GM18498 (cell line): ENCODE measurements around the gene ADAMTS16.

Experiments
- ATAC-seq: cut with Tn5 transposase; IDR thresholded peaks from one replicate; pipeline ENCODE4 v1.9.1; 2021; ENCODE audit warnings: mild to moderate bottlenecking, moderate library complexity; ENCODE audit not compliant: unreplicated experiment

ADAMTS16 gene

DNA sequence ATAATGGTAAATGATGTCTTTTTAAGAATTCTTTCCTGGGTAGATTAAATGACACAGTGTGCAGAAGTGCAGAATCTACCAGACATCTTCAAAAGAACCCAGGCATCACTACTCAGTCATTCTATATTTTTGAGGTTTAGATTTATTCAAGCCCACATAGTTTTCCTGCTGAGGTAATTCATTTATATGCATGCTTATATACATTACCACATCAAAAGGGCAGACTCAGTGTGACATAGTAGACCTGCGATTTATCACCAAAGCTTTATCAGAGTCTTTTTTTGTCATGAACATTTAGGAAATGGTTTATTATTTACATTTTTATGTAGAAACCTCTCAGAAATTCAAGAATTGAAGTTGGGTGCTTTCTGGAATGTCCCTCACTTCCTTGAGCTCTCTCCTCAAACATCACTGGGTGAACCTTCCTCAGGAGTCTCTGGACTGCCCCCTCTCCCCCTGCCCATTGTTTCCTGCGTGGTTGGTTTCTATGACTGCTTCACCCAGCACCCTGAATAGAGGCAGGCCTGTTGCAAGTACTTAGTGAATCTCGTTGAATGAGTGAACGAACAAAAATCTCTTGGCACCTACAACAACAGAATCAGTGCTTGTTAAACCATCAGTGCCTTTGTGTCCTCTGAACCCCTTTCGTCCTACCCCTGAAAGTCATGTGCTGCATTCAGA is 42.5 kb downstream of the ADAMTS16 start:
- no peak for ATAC-seq

DNA sequence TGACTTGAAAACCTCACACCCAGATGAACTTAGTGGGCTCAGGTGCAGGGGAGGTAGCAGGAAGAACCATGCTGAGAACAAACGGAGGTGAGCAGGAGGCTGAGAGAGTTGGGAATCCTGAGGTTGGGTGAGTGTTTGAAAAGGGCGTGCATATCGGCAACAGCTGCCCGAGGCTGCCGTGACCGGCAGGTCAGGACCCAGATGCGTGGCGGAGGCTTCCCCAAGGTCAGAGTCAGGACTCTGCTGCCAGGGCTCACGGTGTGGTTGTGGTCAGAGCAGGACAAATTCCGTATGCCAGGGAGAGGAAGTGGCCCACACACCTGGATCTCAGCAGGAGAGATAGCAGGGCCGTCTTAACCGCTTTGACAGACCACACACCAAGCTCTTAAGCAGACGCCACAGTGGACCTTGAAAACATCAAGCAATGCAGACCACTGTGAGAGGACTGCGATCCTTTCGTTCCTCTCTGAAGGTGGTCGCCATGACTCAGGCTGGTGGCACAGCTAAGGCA is 43.1 kb downstream of the ADAMTS16 start:
- ATAC-seq, result no peak

DNA sequence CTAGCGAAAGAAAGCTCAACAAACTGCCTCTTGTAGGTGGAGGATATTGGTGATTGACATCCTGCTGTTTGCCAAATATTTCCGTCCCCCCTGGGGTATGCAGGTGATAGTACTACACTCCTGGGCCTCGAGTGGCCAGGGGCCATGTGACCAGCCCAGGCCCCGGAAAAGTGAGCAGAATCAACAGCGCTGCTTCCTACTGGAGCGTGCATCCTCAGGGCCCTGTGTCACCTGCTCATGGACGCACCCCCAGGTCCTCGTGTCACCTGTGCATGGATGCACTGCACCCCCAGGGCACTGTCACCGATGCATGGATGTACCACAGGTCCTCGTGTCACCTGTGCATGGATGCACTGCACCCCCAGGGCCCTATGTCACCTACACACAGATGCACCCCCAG is 43.8 kb downstream of the ADAMTS16 start:
- ATAC-seq, result no peak

DNA sequence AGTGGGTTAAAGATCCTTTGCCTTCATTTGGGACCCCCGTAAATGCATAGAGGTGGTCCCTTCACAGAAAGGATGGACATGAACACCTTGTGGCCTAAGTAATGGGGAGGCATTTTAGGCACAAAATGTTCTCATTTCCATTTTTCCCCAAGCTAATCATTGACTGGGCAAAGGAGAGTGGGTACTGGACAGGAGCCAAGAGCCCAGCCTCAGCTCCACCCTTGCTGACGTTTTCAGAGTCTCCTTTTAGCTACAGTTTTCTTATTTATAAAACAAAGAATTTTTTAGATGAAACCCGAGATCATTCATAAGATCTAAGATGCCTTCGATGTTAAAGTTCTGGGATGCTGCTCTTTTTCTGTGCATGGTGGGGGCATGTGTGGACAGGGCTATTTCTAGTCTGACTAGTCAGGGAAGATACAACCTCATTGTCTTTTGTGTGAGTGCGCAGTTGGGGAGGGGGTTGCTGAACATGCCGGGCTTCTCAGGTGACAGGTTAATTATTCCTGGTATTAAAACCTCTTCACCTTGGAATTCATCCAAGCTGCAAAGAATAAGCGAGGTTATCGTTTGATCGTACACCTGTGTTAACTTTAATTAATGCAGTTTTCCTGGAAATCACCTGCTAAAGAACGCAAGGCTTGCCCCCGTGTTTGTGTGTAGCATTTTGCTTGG is 48.4 kb downstream of the ADAMTS16 start:
- no peak for ATAC-seq

DNA sequence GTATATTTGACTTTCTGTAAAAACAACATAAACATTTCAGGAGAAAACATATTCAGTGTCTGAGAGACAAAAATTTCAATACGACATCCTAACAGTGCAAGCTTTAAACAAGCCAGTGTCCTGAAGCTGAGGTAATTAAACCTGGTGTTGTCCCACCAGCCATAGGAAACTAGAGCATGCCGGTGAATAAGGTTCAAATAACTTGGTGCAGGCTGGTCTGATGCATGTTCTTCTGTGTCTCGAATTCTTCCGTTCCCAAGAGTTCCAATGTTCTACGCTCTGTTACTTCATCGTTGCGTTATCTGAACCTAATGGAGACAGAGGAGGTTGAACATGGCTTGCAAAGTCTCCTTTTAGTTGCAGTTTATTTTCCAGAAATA is 48.9 kb downstream of the ADAMTS16 start:
- no peak for ATAC-seq

DNA sequence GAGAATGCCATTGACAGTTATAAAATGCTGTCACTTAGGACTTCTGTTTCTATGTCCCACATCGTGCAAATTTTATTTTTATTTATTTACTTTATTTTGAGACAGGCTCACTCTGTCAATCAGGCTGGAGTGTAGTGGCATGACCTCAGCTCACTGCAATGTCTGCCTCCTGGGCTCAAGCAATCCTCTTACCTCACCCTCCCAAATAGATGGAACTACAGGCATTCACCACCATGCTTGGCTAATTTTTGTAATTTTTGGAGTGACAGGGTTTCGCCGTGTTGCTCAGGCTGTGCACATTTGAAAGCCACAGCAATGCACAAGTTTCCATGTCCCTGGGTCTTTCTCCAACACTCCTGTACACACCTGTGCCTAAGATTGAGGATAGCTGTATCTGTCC is 51.8 kb downstream of the ADAMTS16 start:
- ATAC-seq, result no peak

DNA sequence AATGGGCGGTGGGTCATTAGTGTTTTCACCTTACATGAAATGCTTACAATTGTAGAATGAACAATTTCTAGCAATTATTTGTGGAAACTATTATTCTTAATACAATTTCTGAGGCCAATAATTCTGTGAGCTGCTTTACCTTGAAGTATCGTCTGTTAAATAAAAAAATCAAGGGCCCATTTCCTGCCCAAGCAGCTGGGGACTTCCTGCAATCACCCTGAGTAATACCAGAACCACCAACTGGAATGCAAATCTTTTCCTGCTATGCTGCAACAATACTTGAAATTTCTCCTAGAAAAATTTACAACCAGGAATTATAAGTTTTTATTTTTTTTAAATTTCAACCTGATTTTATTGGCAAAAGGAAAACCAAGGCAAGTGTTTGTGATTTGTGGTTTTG is 52.6 kb downstream of the ADAMTS16 start:
- ATAC-seq, result no peak

DNA sequence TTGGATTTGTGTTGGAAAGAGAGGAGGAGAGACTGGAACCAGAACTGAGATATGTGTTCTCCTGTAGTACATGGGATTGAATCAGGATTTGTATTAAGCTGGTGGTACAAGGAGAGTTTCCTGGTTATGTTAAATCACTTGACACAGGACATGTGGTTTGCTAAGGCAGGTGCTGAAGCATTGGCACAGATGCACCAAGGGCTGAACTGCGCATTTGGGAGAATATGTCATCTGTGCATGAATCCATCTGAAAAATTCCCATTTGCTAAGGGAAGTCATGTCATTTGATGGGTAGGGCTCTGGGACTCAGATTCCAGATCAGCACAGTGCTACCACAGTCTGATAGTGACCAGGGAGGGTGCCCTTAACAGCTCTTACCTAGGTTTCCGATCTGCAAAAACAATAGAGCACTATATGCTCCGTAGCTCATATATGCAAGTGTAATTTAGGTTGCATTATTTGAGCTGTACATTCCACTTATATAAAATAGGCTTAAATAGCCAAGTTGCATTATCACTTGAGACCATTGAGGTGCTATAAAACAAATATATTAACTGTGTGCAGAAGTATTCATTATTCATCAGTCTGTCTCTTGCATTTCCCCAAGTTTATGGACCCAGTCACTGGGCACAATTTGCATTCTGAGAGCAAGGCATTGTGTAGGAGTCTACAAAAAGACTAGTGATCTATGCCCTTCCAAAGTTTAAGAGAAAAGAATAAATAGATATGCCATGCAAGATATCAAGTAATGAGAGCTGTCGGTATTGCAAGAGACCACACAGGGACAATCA is 55.2 kb downstream of the ADAMTS16 start:
- ATAC-seq, result no peak

DNA sequence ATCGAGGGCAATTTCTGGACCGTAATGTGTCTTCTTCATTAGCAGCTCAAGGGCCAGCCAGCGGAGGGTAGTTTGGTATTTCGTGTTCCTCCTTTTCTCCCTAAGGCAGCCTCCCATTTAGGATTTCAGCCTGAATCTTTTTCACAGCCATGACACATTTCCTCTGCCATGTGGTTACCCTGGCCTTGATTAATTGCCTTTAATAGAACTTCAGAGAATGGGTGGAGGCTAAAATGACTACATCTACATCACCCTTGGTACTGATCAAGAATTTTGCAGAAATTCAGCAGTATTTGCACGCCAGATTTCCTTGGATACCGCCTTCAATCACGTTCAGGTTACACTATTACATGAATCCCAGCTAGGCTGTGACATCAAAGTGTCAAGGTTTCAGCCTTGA is 58.0 kb downstream of the ADAMTS16 start:
- no peak for ATAC-seq

DNA sequence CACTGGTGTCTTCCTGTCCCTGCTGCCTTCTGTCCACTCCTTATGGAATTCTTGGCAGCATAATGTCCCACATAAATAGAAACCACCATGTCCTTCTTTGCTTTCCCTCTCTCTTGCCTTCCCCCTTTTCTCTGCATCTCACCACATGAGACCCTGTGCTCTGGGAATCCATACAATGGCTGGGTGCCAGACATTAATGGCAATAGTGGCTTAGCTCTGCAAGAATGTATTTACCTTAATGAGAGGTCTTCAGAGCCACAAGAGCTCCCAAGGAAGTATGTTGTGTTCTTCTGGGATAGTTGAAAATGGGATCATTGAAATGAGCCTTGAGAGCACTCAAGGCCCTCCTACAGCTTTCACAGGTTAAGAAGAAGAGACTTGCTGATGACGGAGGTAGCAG is 58.7 kb downstream of the ADAMTS16 start:
- no peak for ATAC-seq

DNA sequence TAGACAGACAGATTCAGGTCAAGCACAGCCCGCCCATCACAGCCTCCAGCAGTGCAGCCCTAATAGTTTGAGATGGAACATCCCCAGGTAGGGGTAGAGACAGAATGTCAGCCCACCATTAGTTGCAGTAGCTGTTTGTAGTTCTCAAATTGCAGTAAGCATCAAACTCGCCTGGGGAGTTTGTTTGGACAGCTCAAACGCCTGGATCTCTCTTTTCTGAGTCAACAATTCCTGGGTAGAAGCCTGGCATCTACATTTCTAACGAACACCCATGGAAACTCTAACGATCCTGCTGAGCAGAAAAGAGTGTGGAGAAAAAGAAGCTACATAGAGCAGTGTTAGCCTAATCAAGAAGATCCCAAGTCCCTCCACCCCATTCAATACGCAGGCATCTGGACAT is 59.4 kb downstream of the ADAMTS16 start:
- no peak for ATAC-seq

DNA sequence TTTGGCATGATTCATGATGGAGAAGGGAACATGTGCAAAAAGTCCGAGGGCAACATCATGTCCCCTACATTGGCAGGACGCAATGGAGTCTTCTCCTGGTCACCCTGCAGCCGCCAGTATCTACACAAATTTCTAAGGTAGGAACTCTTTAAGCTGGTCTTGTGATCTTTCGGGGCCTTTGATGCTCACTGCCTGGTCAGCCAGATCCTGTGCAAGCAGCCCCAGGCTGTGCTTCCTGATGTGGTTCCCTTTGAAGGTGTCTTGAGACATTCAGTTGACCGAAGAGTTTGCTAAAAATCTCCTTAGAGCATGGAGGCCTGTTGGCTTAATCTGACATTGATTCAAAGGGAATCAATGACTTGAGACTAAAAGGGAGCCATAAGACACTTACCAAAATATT is 60.0 kb downstream of the ADAMTS16 start:
- ATAC-seq, result no peak

DNA sequence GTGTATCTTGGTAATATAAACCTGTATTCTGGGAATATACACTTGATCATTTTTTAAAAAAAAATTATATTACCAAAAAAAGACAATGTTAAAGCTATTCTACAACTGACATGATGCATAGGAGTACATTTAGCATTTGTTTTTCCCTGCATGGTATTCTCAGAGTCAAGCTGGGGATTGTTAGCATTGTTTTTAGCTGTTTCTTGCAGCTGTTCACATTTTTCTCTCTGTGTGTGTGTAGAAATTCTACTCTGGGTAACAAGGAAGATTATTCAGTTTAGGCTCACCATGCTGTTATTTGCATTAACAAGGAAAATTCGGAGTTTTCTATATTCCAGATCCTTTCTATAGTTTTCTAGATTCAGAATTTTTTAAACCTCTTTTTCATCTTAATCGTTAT is 62.2 kb downstream of the ADAMTS16 start:
- ATAC-seq, result no peak

DNA sequence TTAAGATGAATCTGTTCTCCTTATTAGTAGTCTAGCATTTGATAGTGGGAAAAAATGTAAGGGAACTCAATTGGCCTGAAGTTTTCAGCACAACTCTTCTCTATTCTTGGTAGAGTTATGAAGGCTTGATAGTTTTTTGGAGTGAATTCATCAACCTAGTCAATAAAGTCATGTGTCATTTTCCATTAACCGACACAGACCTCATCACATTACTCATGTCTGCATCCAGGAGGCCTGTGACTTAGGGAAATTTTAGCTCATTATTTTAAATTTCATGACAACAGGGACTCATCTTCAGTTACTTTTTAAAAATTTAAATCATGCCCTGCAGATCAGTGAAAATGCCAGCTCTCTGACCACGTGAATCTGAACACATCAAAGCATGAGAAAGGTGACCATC is 63.3 kb downstream of the ADAMTS16 start:
- ATAC-seq, result no peak

DNA sequence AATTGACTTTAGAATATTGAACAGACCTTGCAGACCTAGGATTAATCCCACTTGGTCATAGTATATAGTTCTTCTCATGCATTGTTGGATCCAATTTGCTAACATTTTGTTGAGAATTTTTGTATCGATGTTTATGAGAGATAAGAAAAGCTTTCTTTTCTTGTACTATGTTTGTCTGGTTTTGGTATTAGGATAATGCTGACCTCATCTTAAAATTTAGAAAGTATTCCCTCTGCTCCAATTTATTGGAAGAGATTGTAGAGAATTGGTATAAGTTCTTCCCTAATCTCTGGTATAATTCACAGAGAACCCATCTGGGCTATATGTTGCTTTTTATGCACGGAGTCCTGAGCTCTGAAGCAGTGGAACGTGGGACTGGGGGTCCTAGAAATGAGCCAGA is 67.7 kb downstream of the ADAMTS16 start:
- no peak for ATAC-seq

DNA sequence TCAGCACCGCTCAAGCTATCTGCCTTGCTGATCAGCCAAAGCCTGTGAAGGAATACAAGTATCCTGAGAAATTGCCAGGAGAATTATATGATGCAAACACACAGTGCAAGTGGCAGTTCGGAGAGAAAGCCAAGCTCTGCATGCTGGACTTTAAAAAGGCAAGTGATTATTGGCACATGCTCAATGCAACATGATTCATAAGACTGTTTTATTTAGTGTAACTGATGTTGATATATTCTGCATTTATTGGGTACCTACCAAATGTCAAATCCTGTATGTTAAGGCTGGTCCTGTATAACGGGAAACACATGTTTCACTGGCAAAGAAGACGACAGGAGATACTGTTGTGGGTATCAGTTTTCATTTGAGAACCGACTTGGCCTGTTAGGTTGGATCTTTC is 69.0 kb downstream of the ADAMTS16 start:
- ATAC-seq, result no peak

DNA sequence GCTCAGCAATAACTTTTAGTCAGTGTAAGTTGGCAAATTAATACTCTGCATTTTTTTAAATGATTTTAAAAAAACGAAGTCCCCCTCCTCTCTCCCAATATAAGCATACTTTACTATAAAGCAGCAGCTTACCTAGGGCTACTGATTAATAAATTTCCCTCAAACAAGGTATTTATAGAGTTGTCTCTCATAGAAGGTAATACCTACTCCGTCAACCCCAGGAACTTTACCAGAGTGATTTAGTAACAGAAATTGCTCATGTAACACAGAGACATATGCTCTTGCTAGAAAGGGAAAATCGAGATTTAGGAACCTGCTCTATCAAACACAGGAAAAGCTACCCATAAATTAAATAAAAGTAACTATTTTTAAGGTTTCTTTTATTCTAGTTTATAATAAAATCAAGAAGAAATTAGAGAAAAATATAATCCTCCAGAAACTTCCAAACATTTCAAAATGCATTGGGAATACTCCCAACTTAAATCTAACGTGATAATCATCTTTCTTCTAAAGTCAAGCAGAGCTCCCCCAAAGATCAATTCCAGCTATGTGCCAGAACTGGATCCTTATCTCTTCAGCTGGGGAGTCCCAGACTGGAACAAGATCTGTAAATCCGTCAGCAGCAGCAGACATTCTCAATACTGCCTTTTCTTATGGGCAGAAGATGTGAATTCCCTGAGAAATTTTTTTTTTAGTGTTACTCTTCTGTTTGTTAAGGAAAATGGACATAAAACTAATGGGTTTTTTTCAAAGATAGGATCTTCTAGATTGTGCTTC is 69.6 kb downstream of the ADAMTS16 start:
- no peak for ATAC-seq

DNA sequence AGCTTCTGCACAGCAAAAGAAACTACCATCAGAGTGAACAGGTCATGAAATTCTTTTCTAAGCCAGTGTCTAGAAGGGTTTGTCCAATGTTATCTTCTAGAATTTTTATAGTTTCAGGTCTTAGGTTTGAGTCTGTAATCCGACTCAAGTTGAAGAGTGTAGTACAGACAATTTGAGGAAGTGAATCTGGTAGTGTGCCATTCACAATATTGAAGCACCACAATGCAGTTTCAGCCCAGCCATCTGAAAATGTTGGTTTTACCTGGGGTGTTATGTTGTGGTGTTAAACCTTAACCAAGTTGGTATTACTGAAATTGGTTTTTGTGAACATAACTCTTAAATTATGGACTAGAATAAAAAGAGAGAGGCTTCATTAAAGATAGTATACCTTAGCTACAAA is 77.2 kb downstream of the ADAMTS16 start:
- peak; percentile 99 for ATAC-seq

DNA sequence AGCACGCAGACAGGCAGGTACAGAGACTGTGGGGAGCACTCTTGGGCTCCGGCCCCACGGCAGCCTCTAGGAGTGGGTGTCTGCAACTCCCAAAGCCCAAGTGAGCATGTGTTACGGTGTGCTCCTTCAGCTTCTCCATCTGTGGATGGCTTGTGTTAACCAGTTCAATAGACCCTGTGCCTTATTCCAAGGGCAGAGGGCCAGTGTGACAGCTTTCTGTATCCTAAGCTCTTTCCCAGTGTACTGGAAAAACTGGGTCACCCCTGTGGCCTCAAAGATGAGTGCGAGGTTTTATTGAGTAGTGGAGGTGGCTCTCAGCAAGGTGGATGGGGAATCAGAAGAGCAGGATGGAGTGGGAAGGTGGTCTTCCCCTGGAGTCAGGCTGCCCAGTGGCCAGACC is 78.3 kb downstream of the ADAMTS16 start:
- ATAC-seq, result no peak

DNA sequence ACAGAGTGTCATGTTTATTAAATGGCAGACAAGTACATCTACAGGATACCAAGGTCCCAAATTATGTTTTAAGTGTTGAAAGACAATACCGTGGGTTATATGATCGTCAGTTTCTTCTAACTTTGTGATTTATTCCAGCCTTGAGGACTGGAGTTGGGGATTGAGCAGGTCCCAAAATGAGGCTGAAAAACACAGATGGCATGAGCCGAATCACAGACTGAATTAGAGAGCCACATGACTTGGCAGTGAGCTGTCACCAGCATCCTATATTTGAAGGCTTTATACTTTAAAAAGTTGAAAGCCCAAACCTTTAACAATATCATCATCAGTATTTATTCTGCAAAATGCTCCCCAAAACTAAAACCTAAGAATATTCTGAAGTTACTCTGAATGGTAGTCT is 79.4 kb downstream of the ADAMTS16 start:
- no peak for ATAC-seq
